AG08396 (cell line): ENCODE results near the gene TRAPPC10.
"Not testable (repeated sequence)": the region's sequence is repeated elsewhere in the genome, so short reads cannot be mapped to it uniquely, and the experiment has no call there.

Experiments used
- DNase-seq: peaks from one replicate; pipeline ENCODE4 v3.0.0; 2012; ENCODE audit warnings: low spot score, mixed read lengths

TRAPPC10 gene

DNA sequence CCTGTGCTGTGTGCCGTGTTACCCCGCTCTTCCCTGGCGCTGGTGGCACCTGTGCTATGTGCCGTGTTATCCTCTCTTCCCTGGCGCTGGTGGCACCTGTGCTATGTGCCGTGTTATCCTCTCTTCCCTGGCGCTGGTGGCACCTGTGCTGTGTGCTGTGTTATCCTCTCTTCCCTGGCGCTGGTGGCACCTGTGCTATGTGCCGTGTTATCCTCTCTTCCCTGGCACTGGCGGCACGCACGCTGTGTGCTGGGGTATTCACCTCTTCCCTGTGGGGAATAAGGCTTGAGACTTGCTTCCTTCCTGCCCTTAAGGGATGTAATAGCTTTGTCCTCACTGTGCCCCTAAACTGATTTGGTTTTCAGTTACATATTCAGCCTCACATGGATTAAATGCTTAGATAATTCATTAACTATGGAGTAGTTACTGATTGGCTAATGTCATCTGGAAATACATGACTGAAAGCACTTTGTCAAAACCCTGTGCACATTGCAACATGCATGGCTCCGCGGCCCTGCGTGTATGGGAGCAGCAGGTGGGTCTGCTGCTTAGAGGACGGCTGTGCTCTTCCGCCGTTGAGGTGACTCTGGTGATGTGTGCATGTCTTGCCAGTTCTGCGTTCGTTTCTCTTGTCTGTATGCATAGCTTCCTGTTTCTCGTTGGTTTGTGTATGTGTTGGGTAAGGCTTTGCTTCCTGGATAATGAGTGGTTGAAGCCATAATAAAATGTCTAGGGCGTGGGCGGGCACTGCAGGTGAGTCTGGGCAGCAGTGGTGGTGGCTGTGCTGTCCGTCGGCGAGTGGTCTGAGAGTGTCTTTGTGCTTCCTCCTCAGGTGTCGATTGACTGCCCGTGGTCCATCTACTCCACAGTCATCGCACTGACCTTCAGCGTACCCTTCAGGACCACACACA lies 77.1 kb downstream of the TRAPPC10 start:
- no peak for DNase-seq

GRCh38 chr21:44090325-44090724 lies 78.2 kb downstream of the TRAPPC10 start:
- no peak for DNase-seq

DNA sequence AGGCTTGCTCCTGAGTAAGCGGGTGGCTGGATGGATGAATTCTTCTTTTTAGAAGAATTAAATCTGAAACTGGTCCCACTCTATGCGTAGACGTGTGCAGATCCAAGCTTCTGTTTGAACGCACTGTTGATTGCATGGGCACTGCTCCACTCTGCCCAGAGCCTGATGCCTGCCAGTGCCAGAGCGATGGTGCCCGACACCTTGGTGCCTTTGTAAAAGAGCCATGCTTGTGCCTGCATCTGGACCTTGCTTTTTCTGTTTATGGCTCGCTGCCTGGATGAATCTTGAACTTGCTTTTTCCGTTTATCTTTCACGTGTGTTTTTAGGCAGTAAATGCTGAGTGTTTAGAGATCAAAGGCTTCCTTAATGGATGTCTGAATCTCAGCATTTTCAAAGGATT lies 80.1 kb downstream of the TRAPPC10 start:
- DNase-seq: no peak

GRCh38 chr21:44093761-44094160 lies 81.7 kb downstream of the TRAPPC10 start:
- no peak for DNase-seq

GRCh38 chr21:44094832-44095231 lies 82.7 kb downstream of the TRAPPC10 start:
- no peak for DNase-seq

DNA sequence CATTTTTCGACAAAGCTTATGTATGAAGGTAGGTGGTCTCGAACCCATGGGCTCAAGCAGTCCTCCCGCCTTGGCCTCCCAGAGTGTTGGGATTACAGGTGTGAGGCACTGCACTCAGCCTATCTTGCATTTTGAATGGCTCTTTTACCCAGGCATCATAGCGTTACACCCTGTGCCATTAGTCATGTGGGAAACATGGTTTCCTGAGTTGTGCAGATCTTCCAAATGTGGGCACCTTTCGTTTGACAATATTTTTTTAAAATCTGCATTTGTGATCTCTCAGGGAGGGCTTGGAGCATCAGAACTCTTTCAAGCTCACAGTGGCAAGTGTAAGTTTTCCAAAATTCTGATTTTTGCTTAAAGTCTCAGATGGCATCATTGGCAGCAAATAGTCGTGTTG lies 86.4 kb downstream of the TRAPPC10 start:
- not testable (repeated sequence) for DNase-seq

DNA sequence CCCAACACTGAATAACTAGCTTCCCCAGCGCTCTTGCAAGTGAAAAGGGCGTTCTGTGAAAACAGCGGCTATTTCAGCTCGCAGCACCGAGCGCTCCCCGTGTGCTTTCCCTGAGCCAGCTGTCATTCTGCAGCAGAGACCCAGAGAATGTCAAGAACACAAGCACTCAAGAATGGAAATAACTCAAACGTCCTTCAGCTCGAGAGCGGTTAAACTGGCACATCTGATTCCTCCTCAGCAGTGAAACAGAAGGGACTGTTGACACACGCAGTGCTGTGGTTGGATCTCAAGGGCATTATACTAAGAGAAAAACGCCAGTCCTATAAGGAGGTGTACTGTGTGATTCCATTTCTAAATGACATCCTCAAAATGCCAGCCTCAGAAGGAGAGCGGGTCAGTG lies 86.9 kb downstream of the TRAPPC10 start:
- DNase-seq: not testable (repeated sequence)

- DNase-seq: not testable (repeated sequence)
Observed at GRCh38 chr21:44107026-44107501, 95.0 kb downstream of the TRAPPC10 start, which contains the start of gene PWP2. TSS of gene PWP2 (plus strand) at chr21:44107399. CDS start at chr21:44107417, 18 bp downstream.

GRCh38 chr21:44107589-44107988 lies 95.5 kb downstream of the TRAPPC10 start:
- DNase-seq: not testable (repeated sequence)

DNA sequence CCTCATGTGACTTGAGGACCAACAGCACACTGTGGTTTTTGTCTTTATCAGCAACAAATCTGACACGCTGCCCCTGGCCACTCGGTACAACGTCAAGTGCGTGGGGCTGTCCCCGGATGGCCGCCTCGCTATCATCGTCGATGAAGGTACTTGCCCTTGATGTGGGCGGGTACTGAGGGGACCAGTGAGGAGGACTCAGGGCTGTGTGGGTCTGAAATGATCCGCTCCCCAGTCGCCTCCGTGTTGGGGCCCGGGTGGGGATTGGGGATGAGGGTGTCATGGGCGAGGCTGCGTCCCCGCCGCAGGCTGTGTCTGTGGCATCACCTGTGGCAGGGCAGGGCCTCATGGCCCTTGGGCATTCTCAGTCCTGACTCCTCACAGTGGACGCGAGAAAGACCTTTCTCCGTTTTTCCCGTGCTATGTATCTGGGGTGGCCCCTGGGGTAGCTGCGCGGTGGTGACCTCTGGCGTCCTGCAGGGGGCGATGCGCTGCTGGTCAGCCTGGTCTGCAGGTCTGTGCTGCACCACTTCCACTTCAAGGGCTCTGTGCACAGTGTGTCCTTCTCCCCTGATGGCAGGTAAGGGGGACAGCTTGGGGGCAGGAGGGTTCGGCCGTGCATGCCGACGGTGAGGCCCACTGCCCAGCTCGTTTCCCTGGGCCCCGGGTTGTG lies 101.7 kb downstream of the TRAPPC10 start:
- DNase-seq: not testable (repeated sequence)

DNA sequence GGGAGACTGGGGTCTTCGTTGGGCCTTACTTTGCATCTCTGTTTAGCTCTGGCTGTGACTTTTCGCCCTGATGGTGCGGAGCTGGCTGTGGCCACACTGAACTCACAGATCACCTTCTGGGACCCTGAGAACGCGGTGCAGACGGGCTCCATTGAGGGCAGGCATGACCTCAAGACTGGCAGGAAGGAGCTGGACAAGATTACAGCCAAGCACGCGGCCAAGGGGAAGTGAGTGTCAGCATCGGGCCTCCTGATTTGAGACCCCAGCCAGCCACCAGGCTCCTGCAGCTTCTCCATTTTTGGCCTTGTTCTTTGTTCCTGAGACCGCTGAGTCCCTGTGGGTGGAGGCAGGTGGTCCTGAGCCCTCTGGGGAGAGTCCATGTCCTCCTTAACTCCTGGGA lies 110.0 kb downstream of the TRAPPC10 start:
- DNase-seq: not testable (repeated sequence)

DNA sequence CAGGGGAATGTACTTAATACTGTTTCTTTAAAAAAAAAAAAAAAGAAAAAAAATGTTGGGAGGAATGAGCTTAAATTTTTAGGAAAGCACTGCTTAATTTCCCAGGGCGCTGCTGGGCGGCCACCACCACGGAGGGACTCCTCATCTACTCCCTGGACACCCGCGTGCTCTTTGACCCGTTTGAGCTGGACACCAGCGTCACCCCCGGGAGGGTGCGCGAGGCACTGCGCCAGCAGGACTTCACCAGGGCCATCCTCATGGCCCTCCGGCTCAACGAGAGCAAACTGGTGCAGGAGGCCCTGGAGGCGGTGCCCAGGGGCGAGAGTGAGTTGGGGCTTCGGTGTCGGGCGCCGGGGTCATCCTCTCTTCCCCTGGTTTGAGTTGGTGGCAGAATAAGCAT lies 115.7 kb downstream of the TRAPPC10 start:
- DNase-seq: not testable (repeated sequence)

DNA sequence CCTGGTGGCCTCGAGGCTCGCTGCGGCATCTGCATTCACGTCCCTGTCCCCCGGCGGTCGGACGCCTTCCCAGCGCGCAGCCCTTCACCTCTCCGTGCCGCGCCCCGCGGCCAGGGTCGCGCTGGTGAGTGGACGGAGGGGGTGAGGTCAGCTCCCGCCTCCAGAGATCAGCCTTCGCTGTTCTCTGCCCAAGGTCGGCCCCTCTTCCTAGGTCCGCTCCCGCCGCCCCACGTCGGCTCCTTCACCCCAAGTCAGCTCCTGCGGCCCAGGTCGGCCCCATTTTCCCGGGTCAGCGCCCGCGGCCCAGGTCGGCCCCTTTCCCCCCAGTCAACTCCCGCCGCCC lies 121.6 kb downstream of the TRAPPC10 start:
- DNase-seq: not testable (repeated sequence)

DNA sequence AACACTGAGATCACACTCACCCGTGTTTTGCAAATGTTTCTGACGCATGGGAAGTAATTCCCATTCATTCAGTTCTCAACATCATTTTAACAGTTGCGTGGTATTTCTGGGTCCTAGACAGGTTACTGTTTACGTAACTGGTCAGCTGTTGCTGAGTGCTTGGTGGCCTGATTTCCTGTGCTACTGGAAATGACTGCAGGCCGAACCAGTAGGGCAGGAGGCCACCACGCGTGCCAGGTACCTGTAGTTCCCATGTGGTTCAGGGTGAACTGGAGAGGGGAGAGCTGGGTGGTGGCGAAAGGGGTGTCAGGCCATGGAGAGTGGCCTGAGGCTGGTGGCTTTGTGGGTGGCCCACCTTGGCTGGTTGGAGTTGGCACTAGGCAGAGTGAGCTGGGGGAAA lies 122.6 kb downstream of the TRAPPC10 start:
- DNase-seq: not testable (repeated sequence)

- DNase-seq: not testable (repeated sequence)
Observed at GRCh38 chr21:44138039-44138438, 125.9 kb downstream of the TRAPPC10 start.

DNA sequence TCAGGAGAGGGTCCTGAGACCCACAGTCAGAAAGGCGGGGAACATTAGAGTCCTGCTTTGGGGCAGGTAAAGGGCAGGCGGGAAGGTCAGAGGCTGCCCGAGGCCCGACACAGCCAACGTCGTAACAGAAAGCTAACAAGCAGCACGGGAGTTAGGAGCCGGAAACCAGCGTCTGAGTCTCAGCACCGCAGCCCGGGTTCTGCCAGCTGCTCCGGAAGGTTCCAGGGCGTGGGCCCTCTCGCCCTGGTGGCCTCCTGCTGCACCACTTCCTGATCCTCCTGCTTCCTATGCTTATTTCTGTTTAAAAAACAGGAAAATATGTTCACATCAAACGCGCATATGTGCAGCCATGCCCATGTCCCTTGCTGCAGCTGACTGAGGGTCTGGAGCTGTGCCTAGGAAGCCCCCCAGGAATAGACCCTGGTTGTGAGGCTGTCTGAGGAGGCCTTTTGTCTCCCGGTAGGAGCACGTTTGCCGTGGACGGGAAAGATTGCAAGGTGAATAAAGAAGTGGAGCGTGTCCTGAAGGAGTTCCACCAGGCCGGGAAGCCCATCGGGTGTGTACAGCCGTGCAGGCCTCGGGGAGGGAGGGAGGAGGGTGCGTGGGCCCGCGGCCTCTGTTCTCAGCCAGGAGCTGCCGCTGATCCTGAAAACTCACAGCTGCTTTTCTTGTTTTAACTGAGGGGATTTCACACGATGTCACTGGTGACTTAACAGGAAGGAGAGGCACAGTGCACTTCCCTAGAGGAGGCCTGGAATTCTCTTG lies 127.9 kb downstream of the TRAPPC10 start:
- not testable (repeated sequence) for DNase-seq

DNA sequence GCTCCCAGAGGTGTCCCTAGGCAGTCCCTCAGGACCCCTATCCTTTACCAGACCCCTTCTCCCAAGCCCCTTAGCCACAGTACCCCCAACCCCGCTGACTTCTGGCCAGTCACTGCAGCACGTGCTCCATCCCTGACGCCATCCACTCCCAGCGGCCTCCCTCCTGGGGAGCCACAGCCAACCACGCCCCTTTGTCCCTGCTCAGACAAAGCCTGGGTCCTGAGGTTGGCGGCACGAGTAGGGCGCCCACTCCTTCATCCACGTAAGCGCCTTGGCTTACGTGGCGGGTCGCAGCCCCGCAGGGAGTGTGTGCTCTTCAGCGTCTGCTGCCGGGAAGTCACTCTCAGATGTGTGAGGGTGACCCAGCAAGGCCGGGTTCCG lies 128.4 kb downstream of the TRAPPC10 start:
- not testable (repeated sequence) for DNase-seq

DNA sequence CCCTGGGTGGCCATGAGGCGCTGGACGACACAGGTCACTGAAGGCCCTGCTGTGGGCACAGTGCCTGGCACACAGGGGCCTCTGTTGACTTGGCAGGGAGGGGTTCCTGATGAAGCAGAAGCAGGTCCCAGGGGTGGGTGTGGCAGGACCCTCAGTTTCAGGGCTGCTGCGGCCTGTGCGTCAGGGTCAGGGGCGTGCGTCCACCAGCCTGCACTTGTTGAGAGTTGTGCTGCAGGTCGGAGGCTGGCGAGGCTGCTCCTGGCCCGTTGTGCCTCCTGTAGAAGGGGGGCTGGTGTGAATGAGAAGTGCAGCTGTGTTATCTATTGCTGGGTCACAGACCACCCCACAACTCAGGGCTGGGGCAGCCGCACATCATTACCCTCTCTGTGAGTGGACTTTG lies 130.4 kb downstream of the TRAPPC10 start:
- not testable (repeated sequence) for DNase-seq

DNA sequence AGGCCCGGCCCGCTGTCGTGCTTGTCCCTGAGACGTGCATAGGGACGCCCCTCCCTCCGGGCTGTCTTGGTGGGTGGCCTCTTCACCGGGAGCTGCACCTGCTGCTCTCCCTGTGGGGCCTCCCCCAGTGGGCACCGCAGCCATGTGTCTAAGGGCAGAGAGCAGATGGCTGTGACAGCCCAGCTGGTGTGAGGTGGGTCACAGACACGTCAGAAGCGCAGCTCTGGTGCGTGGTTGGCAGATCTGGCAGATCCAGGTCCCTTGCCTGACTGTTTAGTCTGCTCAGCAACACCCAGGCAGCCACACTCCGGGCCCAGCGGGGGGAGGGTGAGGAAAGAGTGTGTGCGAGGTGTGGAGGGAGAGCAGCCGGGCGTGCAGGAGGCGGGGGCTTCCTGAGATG lies 131.3 kb downstream of the TRAPPC10 start:
- DNase-seq: not testable (repeated sequence)

DNA sequence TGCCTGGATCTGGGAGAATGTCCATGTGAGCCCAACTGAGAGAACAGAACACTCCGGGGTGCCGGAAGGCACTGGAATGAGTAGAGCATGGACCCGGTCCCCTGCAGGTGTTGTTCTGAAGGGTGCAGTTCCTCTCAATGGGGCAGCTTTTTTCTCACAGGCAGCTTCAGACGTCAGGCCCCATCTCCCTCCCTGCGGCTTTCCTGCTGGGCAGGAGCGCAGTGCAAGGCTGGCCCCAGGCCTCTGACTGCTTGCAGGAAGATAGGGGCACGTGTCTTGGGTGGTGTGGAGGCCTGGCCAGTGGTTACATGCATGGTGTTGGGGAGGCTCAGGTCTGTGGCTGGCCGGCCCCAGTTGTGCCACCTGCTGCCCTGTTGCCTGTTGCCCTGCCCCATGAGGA lies 131.9 kb downstream of the TRAPPC10 start:
- DNase-seq: not testable (repeated sequence)

- DNase-seq: not testable (repeated sequence)
Observed at GRCh38 chr21:44144784-44145602, 132.9 kb downstream of the TRAPPC10 start.
